ENCODE measurements around the gene ATP2B1. TPM values are rescaled to one million over a fixed set of nuclear protein-coding genes. Genes with fewer than 3 reads are reported as not detected.

The ATP2B1 gene
- total RNA-seq, 1 donor from 2014 or later, result 11.9 TPM

DNA sequence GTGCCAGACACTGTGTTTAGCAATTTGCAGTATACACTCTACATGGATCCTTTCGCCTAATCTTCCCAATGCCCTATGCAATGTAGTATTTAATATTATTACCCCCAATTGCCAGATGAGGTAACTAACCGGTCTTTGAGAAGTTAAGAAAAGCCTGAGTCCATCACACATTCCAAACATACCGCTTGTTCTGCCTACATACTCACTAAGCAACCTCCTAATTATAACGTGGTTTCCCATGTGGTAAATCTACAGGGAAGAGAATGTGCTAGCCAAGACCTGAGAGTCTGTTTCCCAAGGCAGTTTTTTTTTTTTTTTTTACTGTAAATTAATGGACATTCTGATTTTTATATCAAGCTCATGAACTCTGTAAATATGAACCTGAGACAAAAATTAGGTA is 37.2 kb downstream of the ATP2B1 start:
- no peak for DNase-seq
- ATAC-seq, result no peak
- intact Hi-C loops (cut with micrococcal nuclease), result no loop called here

DNA sequence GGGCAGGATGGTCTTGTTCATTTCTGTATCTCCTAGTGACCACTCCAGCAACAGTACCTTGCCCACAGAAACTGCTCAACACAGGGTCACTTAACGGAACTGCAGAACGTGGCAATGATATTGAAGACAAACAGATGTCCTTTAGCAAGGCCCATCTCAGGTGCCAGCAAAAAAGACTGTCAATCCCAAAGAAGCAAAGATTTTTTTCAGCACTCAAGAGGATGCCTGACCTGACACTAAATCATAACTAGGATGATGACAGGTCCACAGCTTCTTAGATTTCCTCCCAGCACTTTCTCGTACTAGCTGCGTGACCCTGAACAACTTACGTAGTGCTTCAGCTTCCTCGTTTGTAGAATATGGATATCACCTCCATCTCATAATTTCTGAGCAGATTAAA is 39.4 kb downstream of the ATP2B1 start:
- no peak for ATAC-seq
- intact Hi-C loops (cut with micrococcal nuclease), result no loop called here
- DNase-seq, result no peak

DNA sequence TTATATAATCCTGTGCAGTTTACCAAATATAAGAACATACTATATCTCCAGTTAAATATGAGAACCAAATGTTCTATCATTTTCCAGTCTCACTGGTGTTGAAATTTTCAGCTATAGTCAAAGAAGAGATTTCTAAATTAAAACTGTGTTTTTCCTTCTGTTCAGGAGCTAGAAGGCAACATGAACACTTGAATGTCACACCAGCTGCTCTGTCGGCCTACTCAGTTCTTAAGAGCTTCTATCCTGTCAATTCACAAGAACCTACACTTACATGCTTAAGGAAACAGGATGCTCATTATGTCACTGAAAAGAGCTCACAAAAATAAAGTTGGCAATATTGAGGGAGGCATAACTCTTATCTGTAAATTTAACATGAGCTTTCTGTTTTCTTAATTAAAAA is 43.1 kb downstream of the ATP2B1 start:
- DNase-seq (no peak), ATAC-seq (no peak)
- intact Hi-C loops (cut with micrococcal nuclease), result no loop called here

GRCh38 chr12:89664441-89664840 is 44.2 kb downstream of the ATP2B1 start:
- intact Hi-C loops (cut with micrococcal nuclease), result no loop called here
- ATAC-seq (no peak), DNase-seq (no peak)

DNA sequence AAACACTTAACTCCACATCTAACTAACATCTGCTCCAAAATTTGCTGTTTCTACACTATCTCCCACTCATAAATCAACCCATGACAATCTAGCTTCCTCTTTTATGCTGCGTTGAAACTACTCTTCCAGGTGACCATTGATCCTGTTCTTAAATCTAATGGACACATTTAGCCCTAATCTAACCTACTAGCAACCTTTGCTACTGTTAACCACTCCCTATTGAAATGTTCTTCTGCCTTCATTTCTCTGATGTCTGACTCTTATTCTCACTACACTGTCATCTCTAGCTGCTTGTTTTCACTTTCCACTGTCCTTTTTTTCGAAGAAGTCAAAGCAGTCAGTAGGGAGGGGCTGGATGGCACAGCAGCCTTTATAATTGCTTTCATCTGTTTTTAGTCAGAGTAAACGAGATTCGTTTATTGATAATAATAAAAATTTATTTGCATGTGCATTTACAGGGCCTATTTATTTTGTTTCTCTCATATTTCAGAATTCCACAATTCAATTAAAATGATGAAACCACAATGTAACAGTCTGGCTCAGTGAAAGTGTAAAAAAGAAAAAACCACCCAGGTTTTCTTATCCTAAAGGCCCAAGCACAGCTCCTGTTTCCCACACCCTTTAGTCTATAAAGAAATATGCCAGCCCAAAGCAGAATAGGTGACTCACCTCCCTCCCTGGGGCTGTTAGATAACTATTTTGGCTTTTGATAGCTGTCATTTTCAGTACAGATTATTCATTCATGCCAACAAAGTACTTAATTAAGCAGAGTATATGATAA is 44.9 kb downstream of the ATP2B1 start:
- intact Hi-C loops (cut with micrococcal nuclease), result no loop called here
- ATAC-seq, result no peak
- DNase-seq, result no peak

- intact Hi-C loops (cut with micrococcal nuclease), result no loop called here
- ATAC-seq, result peak; percentile 75
- DNase-seq, result no peak
Measured at GRCh38 chr12:89662623-89663022, 46.0 kb downstream of the ATP2B1 start.

DNA sequence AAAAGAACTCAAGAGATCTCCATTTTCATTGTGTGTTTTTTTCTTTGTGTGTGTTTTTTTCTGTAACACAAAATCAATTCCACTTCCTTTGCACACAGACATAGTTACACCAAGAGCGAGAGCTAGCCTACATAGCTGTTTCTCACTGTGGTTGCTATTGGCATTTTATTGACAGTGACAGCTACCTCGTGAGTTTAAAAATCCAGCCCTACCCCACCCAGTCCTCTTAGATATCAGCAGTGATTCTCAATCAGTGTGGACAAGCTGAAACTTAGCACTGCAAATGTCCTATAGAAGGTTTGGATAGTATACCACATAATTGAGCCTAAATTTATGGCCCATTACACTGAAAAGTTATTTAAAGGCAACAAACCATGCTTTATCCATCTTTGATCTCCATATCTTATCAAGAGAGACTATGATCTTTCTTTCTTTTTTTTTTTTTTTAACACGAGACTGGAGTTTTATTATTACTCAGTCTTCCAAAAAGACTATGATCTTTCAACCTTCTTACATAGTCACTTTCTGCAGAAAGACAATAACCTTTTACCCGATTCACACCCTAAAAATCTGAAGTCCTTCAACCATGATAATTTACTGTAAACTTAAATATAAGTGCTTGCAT is 46.8 kb downstream of the ATP2B1 start:
- ATAC-seq (no peak), DNase-seq (no peak)
- intact Hi-C loops (cut with micrococcal nuclease), result no loop called here

DNA sequence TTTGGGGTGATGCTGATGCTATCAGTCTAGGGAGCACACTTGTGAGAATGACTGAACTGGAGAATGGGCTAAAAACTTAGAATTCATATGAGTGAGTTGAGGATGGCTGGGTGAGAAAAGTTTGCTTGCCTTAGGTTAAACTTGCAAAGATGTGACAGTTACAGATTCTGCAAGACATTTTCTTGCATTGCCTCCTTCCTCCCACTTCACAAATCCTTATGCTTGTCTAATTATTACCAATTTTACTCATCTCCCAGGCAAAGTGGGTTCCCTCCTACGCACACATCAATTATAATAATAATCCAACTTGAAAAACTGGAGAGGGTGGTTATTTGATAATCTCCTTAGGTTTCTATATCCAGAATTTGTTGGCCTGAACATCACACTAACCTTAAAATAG is 50.9 kb downstream of the ATP2B1 start:
- ATAC-seq (no peak), DNase-seq (no peak)
- intact Hi-C loops (cut with micrococcal nuclease), result no loop called here

GRCh38 chr12:89657066-89657465 is 51.6 kb downstream of the ATP2B1 start:
- no peak for ATAC-seq
- intact Hi-C loops (cut with micrococcal nuclease), result no loop called here

GRCh38 chr12:89655841-89656240 is 52.8 kb downstream of the ATP2B1 start:
- DNase-seq (no peak), ATAC-seq (no peak)
- intact Hi-C loops (cut with micrococcal nuclease), result no loop called here

More at GRCh38 chr12:89657066-89657465, 51.6 kb downstream of the ATP2B1 start:
- no peak for DNase-seq

- no peak for ATAC-seq
- intact Hi-C loops (cut with micrococcal nuclease), result no loop called here
- DNase-seq, result no peak
Measured at GRCh38 chr12:89651192-89651591, 57.4 kb downstream of the ATP2B1 start.

DNA sequence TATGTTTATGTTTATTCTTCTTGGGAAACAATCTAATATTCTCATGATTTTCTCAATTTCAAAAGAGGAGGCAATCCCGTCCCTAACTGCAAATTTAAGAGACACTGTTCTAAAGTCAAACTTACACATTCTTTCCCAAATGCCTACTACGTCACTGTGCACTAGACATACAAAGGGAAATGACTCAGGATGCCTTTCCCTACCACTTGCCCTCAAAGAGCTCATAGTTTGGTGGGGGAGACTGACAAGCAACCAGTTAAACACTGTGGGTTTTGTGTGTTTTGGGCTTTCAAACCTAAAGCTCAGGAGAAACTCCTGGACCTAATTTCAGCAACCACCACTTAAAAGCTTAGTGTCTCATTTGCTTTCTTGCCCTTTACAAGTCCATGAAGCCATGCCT is 58.4 kb downstream of the ATP2B1 start:
- no peak for ATAC-seq
- intact Hi-C loops (cut with micrococcal nuclease), result no loop called here

DNA sequence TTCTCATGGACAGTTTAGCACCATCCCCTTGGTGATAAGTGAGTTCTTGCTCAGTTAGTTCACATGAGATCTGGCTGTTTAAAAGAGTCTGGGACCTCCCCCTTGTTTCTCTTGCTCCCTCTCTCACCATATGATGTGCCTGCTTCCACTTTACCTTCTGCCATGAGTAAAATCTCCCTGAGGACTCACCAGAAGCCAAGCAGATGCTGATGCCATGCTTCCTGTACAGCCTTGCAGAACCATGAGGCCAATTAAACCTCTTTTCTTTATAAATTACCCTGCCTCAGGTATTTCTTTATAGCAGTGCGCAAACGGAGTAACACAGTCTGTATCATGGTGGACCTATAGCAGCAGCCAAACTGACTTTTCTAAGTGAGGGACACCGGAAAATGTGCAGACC is 58.8 kb downstream of the ATP2B1 start:
- no peak for DNase-seq
- intact Hi-C loops (cut with micrococcal nuclease), result no loop called here
- ATAC-seq, result no peak

More for the DNA sequence above, 58.4 kb downstream of the ATP2B1 start:
- DNase-seq, result no peak

DNA sequence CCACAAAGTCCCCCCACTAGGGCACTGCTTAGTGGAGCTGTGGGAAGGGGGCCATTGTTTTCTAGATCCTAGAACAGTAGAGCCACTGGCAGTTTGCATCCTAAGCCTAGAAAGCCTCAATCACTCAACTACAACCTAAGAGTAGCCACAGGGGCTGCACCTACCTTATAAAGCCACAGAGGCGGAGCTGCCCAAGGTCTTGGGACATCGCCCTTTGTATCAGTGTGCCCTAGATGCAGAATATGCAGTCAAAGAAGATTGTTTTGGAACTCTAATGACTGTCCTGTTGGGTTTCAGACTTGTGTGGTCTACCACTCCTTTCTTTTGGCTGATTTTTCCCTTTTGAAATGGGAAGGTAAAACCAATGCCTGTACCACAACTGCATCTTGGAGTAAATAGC is 59.5 kb downstream of the ATP2B1 start:
- intact Hi-C loops (cut with micrococcal nuclease), result no loop called here
- no peak for ATAC-seq
- no peak for DNase-seq

- DNase-seq, result no peak
- ATAC-seq, result no peak
- intact Hi-C loops (cut with micrococcal nuclease), result no loop called here
Measured at GRCh38 chr12:89648211-89648930, 60.3 kb downstream of the ATP2B1 start.

- intact Hi-C loops (cut with micrococcal nuclease), result no loop called here
- ATAC-seq, result no peak
- no peak for DNase-seq
Measured at GRCh38 chr12:89645434-89645833, 63.2 kb downstream of the ATP2B1 start.

DNA sequence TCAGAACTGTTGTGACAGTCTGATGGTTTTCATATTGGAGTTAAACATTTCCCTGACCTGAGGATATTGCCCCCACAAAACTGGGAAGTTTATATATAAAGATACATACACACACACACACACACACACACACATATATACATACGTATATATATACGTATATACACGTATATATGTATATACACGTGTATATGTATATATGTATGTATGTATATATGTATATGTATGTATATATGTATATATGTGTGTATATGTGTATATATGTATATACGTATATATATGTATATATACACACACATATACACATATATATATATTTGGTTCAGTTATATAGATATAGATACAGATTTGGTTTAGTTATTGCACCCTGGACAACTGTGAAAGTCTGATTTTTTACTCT is 65.7 kb downstream of the ATP2B1 start:
- ATAC-seq (no peak), DNase-seq (no peak)
- intact Hi-C loops (cut with micrococcal nuclease), result no loop called here

- intact Hi-C loops (cut with micrococcal nuclease), result no loop called here
- ATAC-seq, result no peak
- no peak for DNase-seq
Measured at GRCh38 chr12:89636776-89637160, 71.9 kb downstream of the ATP2B1 start.

DNA sequence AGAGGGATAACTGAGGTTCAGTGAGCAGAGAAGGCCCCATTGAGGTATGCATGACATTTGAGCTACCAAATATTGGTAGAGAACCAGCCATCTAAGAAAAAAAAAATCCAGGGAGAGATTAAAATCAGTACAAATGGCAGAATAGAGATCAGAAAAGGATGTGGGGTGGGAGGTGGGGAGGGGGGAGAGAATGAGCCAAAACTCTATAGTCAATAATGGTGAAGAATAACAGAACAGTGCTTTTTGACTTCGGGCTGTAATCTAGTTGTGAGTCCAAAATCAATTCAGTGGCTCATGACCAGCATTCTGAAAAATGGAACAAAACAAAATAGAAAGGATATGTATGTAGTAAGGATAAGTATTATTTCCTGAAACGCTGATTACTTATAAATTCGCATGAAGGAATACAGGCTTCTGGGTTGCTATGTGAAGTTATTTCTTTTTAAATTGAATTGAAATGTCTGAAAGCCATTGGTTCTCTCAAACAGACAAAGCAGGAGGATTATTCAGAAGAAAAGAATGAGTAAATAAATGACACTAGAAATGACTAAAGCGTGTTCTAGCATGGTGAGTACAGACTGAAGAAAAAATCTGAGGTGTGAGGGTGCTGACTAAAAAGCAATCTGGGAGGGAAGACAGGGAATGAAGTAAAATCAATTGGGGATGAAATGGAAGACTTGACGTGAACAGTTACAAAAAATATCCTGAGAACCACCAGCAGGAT is 72.4 kb downstream of the ATP2B1 start:
- DNase-seq, result no peak
- intact Hi-C loops (cut with micrococcal nuclease), result no loop called here
- no peak for ATAC-seq

- ATAC-seq (no peak), DNase-seq (no peak)
- intact Hi-C loops (cut with micrococcal nuclease), result no loop called here
Measured at GRCh38 chr12:89634508-89634907, 74.1 kb downstream of the ATP2B1 start.

Measured in left ventricle myocardium superior (tissue), 1 donor.